GM18951 (cell line): ENCODE results near the gene CPA4.

Experiments used
- POLR2A ChIP-seq: IDR thresholded peaks from 4 replicates; pipeline ENCODE4 v1.6.1; 2011; ENCODE audit warnings: mild to moderate bottlenecking; ENCODE audit not compliant: insufficient read length, insufficient read depth; ENCODE audit errors: extremely low read depth
- in situ Hi-C: fragments of 300-500 bp; cut with MboI; formaldehyde crosslinking; loops from one replicate; pipeline ENCODE4 v1.12.0; 2022; ENCODE audit warnings: low sequenced_read_pairs, mixed read lengths, inconsistent platforms; ENCODE audit not compliant: unreplicated experiment

CPA4 gene

GRCh38 chr7:130279906-130280305 is 13.1 kb upstream of the CPA4 start:
- no peak for TF ChIP-seq POLR2A
- in situ Hi-C loops, result no loop called here

GRCh38 chr7:130281260-130281659 is 11.7 kb upstream of the CPA4 start:
- in situ Hi-C loops, result no loop called here
- no peak for TF ChIP-seq POLR2A

- no peak for TF ChIP-seq POLR2A
- in situ Hi-C loops, result no loop called here
Observed at GRCh38 chr7:130286881-130287280, 6.1 kb upstream of the CPA4 start.

- in situ Hi-C loops, result no loop called here
- no peak for TF ChIP-seq POLR2A
Observed at GRCh38 chr7:130288168-130288567, 4.8 kb upstream of the CPA4 start.

GRCh38 chr7:130288829-130289228 is 4.1 kb upstream of the CPA4 start:
- in situ Hi-C loops, result no loop called here
- TF ChIP-seq POLR2A, result no peak

GRCh38 chr7:130289478-130289877 is 3.5 kb upstream of the CPA4 start:
- no peak for TF ChIP-seq POLR2A
- in situ Hi-C loops, result no loop called here

- in situ Hi-C loops, result no loop called here
- no peak for TF ChIP-seq POLR2A
Observed at GRCh38 chr7:130290745-130291144, 2.2 kb upstream of the CPA4 start.

GRCh38 chr7:130293521-130293920 is 560 bp downstream of the CPA4 start:
- TF ChIP-seq POLR2A, result no peak
- in situ Hi-C loops, result no loop called here

- in situ Hi-C loops, result no loop called here
- no peak for TF ChIP-seq POLR2A
Observed at GRCh38 chr7:130294314-130294713, 1.4 kb downstream of the CPA4 start.

GRCh38 chr7:130296221-130296951 is 3.4 kb downstream of the CPA4 start:
- no peak for TF ChIP-seq POLR2A
- in situ Hi-C loops, result no loop called here

- in situ Hi-C loops, result no loop called here
- TF ChIP-seq POLR2A, result no peak
Observed at GRCh38 chr7:130297628-130298543, 4.9 kb downstream of the CPA4 start.

GRCh38 chr7:130298544-130299326 is 5.8 kb downstream of the CPA4 start:
- in situ Hi-C loops, result no loop called here
- TF ChIP-seq POLR2A, result no peak

GRCh38 chr7:130299866-130300265 is 6.9 kb downstream of the CPA4 start:
- no peak for TF ChIP-seq POLR2A
- in situ Hi-C loops, result no loop called here
